ENCODE measurements around the gene CSMD2.

The CSMD2 gene

DNA sequence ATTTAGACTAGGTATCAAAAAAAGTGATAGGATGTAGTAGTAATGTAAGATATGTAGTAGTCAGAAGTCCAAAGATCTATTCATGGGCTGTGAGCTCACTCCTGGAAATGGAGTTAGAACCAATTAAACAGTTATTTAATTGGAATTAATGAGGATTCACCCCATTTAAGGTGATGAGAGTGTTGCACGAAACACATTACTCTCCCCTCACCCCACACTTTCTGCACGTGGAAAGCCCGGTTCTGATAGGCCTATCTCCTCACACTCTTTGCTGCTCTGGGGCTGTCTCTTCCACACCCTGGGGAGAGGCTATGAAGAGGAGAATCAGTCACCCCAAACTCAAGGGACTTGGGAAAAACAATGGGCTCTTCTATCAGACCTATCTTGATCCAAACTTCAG is 174.7 kb downstream of the CSMD2 start:
- DNase-seq: no peak

DNA sequence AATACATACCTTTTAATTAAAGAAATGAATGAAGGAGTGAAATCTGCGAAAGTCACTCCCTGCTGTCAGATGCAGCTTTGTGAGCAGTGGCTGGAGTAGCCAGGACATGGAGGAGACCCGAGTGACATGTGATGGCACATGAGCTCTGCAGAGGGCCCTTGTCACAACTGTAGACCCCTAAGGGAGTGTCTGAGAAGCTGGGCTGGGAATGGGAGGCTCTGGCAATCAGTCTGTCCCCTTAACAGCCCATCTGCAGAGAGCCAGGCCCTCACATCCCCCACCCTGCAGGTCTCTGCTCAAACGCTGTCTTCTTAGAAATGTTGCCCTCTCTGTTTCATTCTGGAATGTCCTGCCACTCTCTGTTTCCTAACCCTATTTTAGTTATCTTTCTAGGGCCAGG is 176.9 kb downstream of the CSMD2 start:
- no peak for DNase-seq

DNA sequence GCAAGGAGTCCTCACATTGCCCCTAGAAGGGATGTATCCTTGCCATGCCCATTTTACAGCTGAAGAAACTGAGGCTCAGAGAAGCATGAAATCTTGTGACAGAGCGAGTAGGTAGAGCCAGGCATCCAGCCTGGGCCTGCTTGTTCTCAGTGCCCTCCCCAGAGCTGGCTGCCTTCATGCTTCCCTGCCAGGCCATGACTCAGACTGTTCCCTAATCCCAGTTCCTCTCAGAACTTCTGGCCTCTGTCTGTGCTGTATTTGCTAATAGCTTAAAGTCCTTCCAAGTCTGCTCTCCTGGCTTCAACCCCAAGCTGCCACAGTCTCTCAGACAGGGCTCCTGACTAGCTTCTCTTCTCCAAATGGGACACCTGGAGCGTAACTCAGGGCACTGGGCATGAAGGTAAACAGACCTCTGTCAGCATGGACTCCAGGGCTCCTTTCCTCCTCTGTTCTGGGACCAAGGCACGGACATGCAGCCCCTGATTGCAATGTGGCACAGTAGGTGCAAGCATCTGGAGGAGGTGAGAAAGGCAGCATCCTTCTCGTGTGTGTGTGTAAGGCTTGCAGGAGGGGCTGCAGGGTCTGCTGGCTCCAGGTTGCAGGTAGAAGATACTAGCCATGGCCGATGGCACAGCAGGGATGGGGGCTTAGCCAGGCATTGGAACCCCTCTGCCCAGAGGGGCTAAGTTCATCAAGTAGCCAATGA is 178.5 kb downstream of the CSMD2 start:
- no peak for DNase-seq

DNA sequence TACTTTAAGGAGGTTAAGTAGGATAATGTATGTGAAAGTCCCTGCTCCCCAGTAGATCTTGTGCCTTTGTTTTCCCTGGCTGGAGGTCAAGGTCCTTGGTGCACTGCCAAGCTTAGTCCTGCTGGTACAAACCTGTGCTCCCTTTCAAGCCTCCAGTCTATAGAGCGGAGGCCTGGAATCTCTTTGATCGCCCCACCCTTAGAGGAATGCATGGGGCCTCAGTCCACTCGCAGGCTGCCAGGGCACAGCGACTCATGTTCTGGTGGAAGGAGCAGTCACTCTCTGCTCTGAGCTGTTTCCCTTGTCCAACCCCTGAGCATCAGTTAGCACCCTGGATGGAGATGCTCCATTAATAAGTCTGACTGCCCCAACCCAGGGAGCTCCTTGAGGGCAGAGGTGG is 179.4 kb downstream of the CSMD2 start:
- DNase-seq: no peak

DNA sequence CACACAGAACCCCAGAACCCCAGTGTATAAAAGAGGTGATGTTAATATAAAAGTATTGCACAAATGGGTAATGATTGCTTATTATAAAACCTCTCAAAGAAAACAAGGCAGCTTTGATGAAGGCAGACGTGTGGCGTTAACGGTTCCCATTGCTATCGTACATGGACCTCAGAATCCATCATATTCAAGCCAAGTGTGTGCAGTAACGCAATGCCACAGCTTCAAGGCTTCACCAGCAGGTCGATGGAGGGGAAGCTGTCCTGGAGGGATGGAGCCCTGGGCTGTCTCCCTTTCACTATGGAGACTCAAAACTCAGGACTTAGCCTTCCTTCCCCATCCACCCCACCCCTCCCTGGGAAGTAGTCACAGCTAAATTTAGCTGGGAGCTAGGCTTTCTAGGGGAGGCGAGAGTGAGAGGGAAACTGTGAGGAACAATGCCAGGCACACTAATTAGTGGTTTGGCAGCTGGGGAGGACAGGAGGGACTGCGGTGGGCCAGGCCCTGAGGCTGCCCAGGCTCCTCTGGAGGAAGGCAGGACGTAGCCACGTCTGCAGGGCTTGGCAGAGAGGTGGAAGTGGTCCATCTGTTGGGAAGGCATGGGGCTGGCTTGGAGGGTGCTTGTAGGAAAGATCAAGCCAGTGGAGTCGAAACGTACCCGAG is 180.0 kb downstream of the CSMD2 start:
- no peak for DNase-seq

DNA sequence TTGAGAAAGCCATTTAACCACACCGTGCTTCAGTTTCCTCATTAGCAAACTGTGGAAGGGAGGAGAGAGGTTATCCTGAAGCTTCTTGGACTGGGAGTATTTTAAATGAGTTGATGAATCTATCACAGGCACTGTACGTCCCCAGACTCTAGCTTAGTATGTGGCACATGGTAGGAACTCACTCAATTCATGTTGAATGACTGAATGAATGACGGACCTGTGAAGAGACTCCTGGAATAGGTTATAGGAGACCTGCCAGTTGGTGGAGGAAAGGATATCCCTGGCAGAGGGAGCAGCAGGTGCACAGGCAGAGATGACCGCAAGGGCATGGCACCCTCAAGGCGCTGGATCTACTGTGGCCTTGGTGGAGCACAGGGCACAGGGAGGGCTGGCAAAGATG is 182.6 kb downstream of the CSMD2 start:
- no peak for DNase-seq

DNA sequence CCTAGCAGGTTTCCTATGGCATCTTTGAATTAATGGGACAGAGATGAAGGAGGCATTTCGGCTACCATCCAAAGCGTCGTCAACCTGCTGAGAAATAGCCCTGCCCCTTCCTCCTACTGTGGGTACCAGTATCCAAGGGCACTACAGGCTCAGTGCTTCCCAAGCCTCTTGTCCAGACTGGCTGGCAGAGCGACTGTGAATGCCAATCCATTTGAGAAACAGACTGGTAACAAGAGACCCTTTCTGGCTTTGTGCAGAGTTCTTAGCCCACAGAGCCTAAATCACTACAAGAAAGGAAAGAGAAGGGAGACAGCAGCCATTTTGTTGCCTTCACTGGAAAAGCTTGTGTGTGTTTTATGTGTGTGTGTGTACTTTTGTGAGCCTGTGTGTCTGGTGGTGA is 185.7 kb downstream of the CSMD2 start:
- no peak for DNase-seq

DNA sequence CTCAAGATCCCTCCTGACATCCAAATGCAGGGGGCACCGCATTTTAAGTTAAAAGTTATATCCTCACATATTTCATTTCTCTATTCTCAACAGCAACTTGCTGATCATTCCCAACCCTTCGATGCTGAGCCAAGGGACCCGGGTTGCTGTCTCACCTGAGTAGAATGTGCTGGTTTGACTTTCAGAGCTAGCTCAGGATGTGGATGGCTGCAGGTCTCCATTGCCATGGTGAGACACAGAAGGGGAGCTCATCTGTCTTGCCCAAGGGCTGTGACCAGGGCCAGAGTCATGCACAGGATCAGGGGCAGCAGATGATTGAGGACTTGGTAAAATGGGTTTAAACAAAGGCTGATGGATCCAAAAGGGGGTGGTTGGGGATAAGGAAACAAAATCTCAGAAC is 189.1 kb downstream of the CSMD2 start:
- DNase-seq: no peak

DNA sequence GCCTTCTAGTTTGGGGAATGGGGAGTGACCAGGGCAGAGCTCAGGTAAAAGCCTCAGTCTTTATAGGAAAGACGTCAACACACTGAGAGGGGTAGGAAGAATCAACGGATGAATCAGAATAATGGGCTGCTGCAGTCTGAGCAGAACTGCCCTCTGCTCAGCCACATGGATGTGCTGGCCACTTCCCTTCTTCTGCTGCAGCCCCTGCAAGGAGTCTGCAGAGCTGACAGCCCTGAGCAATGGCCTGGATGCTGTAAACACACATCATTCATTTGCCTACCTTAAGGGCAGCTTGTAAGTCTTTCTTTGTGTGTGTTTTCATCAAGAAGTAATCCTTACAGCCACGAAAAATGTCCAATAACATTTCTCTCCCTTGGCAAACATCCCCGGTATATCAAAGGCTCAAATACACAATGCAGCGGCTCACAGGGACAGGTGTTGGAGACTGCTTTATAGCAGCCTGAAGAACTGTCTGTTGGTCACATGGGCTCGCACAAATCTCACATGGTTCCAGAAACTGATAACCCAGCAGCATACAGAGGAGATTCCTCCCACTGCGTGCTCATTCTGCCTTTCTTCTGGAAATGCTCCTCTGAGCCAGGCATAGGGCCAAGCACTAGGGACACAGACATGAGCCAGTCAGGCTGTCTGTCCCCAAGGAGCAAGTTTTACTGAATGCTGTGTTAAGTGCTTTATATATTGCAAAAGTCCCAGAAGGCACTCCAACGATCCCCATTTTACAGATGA is 191.1 kb downstream of the CSMD2 start:
- no peak for DNase-seq

DNA sequence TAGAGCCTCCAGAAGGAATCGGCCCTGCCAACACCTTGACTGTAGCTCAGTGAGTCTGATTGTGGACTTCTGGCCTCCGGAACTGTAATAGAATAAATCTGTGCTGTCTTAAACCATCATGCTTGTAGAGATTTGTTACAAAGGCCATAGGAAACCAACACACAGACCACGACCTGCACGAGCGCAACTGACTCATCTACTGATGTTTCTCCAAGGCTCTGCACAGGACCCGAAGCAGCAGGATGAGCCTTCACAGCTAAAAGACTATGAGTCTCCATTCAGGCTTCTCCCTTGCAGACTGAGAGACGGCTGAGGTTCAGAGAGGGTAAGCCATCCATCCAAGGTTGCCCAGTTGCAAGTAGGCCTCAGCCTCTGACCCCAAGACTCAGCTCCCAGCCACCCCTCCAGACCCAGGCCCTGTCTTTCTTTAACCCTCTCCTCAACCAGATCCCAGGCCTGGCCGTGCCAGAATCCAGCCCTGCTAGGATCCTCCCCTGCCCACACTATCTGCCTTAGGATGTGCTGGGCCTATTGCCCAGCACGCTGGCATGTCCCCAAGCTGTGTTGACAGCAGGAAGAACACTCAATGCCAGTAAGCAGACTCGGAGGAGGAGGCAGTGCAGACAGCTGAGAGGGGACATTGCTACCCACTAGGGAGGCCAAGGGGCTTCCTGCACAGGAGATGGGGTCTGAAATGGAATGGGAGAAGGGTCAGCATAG is 192.2 kb downstream of the CSMD2 start:
- DNase-seq: no peak

DNA sequence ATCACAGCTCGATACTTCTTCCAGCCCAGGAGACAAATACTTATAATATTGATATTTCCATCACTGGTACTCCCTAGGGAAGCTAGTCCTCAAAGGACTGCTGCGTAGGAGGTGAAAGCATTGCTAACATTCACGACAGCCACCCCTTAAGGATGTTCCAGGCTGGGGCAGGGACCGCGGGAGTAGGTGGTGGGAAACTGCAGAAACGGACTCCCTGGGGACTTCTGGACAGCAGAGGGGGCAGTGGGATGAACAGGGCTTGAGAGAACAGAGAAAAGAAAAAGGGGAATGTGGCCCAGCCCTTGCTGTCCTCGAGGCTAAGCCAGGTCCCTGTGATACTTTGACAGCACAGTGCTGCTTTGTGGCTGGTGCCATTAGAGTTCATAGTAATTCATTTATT is 193.1 kb downstream of the CSMD2 start:
- no peak for DNase-seq

DNA sequence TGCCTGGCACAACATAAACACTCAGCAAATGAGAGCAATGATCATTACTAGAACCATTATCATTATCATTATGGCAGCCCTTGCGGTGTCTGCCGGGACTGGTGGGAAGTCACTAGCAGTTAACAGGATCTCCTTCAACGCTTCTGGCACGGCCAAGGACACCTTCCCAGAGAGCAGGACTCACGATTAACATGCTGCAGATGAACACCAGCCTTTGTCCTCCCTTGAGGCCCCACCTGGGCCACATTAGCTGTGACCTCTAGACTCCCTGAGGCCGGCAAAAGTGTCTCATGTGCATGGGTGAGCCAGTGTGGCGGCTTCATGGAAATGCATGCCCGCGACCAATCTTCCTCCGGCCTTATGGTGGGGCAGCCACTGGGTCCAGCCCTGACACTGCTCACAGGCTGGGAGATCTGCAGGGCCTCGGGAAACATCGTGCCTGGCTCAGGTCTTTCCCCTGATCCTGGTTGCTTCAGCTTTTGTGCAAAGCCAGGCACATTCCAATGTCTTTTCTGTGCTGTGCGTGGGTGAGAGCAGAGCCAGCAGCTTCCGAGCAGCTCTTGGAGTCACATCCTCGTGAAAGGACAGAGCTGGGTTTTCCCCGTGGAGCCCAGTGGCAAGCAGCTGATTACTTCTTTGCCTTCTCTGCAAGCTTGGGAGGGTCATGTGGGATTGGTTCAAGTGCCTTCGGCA is 193.9 kb downstream of the CSMD2 start:
- DNase-seq: no peak

DNA sequence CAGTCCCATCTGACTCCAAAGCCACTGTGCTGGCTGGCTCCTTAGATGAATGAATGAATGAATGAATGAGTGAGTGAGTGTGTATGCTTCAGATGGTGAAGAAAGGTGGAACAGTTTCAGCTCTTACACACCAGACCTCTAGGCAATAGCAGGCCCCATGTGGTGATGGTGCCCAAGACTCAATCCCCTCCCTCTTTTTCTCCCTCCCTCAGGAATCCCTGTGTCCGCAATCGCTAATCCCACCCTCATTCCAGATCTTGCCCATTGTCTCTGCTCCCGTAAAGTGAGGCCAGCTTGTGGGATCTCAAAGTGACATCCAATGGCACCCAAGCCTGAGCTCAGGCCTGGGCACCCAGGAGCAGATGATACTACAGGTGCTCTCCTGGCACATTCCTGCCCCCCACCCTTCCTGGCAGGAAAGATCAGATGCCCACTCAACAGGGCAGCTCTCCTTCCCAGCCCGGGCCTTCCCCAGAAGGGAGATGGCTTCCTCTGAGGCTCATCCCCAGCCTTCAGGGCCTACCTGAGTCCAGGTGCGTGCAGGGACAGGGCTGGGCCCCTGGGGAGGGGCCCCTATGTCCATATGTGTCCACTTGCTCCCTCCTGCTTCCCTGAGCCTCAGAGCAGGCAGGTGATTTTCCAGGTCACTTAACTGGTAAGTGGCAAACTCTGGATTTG is 194.7 kb downstream of the CSMD2 start:
- DNase-seq: no peak

DNA sequence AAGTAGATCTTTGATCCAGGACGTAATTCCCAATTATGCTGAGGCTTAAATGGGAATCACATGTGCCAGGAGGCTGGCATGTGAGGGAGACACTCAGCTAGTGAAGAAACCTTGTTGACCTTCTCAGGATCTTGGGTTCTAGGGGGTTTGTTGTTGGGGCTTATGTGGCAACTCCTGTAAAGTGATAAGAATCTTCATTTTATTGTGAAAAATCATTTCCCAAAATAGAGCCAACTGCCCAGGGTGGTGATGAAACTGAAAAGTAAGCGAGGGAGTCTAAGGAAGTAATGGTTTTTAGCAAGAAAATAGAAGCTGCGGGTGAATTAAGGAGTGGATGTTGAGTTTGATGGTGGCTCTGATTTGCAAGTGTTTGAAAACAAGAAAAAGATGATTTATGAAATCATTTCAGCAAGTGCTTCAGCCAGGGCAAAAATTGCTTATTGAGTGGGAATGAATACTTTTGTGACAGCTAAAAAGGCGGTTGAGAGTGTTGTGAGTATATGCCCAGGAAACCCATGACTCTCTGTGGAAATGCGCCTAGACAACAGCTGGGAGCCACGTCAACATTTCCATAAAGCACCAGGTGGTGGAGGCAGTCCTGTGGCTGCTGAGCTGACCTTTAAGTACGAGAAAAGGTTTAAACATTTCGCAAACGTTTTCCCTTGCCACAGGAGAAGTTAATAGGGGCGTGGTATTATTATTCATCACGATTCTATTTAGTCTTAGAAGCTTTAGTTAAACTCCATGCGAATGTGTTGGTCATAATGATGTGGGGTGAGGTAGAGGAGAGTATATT is 198.5 kb downstream of the CSMD2 start:
- DNase-seq: no peak

DNA sequence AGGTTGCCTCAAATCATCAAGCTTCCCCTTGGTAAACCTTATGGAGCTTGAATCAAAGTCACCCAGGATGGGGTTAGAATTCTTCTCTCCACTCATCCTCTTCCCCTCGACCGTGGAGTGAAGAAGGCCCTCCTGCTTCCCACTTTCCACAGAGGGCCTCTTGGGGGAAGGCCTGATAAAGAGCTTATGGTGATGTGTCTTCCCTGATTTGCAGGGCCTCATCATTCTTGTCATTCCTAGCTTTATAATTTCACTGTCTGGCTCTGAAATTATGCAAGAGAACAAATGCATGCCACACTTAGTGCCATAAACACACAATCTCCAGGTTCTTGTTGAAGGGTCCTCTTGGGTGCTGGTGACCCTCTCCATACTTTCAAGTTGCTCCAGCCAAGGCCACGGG is 199.9 kb downstream of the CSMD2 start:
- no peak for DNase-seq

DNA sequence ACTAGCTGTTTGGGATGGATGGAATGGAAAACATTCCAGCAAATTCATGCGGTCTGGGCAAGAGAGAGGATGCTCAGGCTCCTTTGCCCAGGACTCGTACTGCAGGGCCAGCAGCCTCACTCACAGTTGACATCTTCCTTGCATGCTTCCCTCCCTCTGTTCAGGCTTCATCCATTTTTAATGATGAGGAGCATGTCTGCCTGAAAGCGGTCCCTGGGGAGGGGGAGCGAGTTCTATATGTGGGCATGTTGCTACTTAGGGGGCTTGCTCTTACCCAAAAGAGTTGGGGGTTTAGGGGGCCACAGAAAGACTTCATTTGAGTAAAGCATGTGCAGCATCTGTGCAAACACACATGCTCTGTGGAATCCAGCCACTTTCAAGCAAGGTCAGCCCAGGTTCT is 203.0 kb downstream of the CSMD2 start:
- DNase-seq: no peak

DNA sequence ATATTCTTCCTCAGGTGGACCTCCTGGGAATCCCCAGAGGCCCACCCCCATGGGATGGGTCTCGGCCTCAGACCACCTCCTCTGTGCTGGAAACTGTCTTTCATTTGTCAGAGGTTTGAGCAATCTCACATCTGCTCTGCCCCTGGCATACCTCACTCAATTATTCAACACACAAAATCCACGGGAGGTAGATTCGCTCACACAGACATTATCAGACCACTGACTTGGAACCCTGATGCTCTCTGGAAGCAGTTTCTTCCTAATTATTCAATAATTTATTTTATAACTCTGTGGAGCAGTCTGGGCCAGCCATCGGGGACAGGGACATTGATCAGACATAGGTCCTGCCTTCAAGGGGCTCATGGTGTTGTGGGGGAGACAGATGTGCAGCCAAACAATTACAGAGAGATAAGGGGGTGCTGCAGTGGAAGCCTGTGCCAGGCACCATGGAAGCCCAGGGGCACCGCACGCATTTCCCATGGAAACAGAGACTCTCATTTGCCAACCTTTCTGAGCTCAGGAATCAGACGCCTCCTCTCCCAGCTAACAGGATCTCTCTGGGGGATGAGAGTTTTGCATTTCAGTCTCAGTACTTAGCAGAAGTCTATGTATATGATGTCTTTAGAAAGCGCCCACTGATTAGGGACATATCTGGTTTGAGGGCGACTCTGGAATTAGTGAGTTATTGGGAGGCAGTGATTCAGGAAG is 204.7 kb downstream of the CSMD2 start:
- no peak for DNase-seq

DNA sequence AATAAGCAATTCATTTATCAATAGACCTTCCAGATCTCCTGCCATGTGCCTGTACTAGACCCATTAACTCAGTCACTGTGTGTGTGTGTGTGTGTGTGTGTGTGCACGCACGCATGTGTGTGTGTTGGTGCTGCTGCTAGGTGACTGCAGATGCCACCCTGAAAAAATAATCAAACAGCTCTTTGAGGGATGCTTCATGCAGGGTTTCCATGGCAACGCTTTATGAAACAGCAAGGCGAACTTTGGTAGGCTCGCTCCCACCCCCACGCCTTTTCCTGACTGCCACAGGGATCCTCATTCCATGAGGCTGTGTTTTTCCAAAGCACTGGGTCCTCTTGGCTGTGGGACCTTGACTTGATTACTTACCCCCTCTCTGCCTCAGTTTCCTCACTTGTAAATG is 207.2 kb downstream of the CSMD2 start:
- no peak for DNase-seq

DNA sequence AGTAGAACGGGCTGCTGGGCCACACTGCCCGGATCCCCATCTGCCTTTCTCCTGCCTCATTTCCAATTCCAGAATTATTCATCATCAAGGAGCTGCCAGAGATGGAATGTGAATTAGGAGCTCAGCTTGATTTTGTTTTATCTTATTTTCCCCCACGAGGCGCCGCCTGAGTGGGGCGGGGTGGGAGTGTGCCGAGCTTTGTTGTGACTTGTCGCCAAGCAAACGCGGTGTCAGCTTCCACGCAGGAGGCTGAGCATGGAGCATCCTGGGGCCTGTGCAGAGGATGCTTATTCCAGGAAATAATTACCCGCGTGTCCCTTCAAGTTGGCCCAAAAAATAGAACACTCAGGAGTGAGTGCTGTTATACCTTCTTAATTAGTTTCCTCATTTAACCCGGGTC is 209.9 kb downstream of the CSMD2 start:
- no peak for DNase-seq

DNA sequence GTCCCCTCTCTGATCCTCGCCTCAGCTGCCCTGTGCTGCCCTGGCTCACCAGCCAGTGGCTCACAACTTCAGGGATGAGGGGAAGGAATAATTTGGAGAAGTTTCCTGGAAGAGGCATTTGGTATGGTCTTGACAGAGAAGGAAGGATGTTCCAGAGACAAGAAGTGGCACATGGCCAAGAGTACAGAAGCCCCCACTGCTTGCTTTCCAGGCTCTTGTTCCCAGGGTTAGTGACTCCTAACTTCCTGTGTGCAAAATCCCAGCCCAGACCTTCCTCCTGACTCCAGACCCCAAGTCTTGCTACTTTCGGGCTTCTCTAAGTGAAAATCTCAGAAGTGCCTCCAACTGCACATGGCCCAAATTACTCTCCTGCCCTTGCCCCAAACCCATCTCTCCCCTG is 215.5 kb downstream of the CSMD2 start:
- no peak for DNase-seq

DNA sequence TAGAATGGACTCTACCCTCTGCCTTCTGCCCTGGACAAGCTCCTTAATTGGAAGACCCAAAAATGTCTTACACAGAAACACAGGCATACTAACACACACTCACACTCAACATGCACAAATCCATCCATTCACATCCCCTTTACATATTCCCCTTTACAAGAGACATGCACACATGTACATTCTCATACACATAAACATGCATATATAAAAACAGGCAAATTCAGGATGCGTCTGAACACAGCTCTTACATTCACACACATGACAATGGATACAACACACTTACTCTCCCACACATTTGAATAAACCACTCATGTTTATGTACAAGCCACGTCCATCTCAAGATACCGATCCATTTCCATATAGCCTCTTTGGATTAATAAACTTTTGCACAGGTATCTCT is 216.7 kb downstream of the CSMD2 start:
- no peak for DNase-seq

Measured in activated naive CD4-positive, alpha-beta T cell treated with Interleukin-2 at 50 U/mL for 16 hours (primary cell).